Measurements from ENCODE around the gene JMJD7.

JMJD7 gene

GRCh38 chr15:41822471-41822870 lies 5.4 kb upstream of the JMJD7 start:
- TF ChIP-seq CTCF (IDR thresholded peaks at IDR 0.05; ENCODE audit: control insufficient read depth, extremely low read depth, insufficient read depth) = no peak
- H3K4me3 ChIP-seq (ENCODE audit: low read depth, low read length) = no peak overlapping the region
- no peak for DNase-seq (ENCODE audit: low read depth)

GRCh38 chr15:41822957-41823356 lies 4.9 kb upstream of the JMJD7 start:
- TF ChIP-seq CTCF (IDR thresholded peaks at IDR 0.05; ENCODE audit: control insufficient read depth, extremely low read depth, insufficient read depth) = 0 out of 2 replicates have a peak, but pooled peaks have one; percentile 7
- DNase-seq (ENCODE audit: low read depth) = no peak
- H3K4me3 ChIP-seq (ENCODE audit: low read depth, low read length) = no peak overlapping the region

GRCh38 chr15:41823502-41823901 lies 4.4 kb upstream of the JMJD7 start:
- no peak overlapping the region for H3K4me3 ChIP-seq (ENCODE audit: low read depth, low read length)
- TF ChIP-seq CTCF (IDR thresholded peaks at IDR 0.05; ENCODE audit: control insufficient read depth, extremely low read depth, insufficient read depth) = no peak
- no peak for DNase-seq (ENCODE audit: low read depth)

- no peak for DNase-seq (ENCODE audit: low read depth)
- TF ChIP-seq CTCF (IDR thresholded peaks at IDR 0.05; ENCODE audit: control insufficient read depth, extremely low read depth, insufficient read depth) = no peak
- no peak overlapping the region for H3K4me3 ChIP-seq (ENCODE audit: low read depth, low read length)
Observed at GRCh38 chr15:41824062-41824745, 3.7 kb upstream of the JMJD7 start.

GRCh38 chr15:41825145-41825544 lies 2.7 kb upstream of the JMJD7 start:
- no peak for TF ChIP-seq CTCF (IDR thresholded peaks at IDR 0.05; ENCODE audit: control insufficient read depth, extremely low read depth, insufficient read depth)
- H3K4me3 ChIP-seq (ENCODE audit: low read depth, low read length) = no peak overlapping the region
- DNase-seq (ENCODE audit: low read depth) = no peak

GRCh38 chr15:41825572-41826535 lies 2.0 kb upstream of the JMJD7 start:
- DNase-seq (ENCODE audit: low read depth) = no peak
- no peak for TF ChIP-seq CTCF (IDR thresholded peaks at IDR 0.05; ENCODE audit: control insufficient read depth, extremely low read depth, insufficient read depth)
- no peak overlapping the region for H3K4me3 ChIP-seq (ENCODE audit: low read depth, low read length)
